B cell (primary cell): ENCODE data around the gene NDST4.

Source experiments
- CTCF ChIP-seq: fragments of 200-600 bp; IDR thresholded peaks from one replicate; pipeline ENCODE4 v1.8.0; 2022; ENCODE audit warnings: antibody characterized with exemption, mild to moderate bottlenecking
- EZH2 ChIP-seq: IDR thresholded peaks from 2 replicates; pipeline ENCODE4 v1.6.1; 2012; ENCODE audit warnings: borderline replicate concordance, low read depth, mild to moderate bottlenecking, moderate library complexity, low read length; ENCODE audit not compliant: insufficient read depth, poor library complexity, severe bottlenecking

GRCh38 chr4:114782415-114783214, 330.8 kb downstream of the NDST4 start:
- no peak for TF ChIP-seq CTCF
- no peak for TF ChIP-seq EZH2
